ENCODE results near the gene STXBP2. TPM values are rescaled to one million over a fixed set of nuclear protein-coding genes. Genes with fewer than 3 reads are reported as not detected.

The STXBP2 gene
- 215 TPM for total RNA-seq

DNA sequence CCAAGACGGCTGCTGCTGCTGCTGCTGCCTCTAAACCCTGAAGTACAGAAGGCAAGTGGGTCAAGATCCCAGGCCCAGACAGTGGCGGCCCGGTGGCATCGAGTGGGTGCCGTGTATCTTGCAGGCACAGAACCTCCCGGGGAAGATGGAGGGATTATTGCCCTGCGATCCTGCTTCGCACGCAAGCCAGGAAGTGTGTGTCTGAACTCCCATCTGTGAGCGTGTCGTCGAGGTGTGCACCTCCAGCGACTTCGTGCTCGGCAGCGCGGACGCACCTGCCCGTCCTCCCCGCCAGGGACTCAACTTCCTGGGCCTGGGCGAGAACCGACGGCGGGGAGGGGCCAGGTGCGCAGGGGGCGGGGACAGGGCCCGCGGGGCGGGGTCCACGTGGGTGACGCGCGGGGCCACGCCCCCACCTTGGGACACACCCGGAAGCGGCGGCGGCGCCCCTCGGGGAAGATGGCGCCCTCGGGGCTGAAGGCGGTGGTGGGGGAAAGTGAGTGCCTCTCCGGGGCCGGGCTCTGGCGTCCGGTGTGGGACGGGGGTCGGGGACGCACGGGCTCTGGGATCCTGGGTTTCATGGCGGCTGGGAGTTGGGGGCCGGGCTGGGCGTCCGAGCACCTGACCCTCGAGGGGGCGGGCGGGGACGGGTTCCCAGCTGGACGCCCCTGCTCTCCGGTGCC, at the start of gene STXBP2:
Gene STXBP2 (plus strand): TSS at position 420 of the 683 bp plus-strand sequence. CDS start 40 bp downstream, at position 460.
- DNase-seq (ENCODE audit: low spot score), result peak; percentile 87

DNA sequence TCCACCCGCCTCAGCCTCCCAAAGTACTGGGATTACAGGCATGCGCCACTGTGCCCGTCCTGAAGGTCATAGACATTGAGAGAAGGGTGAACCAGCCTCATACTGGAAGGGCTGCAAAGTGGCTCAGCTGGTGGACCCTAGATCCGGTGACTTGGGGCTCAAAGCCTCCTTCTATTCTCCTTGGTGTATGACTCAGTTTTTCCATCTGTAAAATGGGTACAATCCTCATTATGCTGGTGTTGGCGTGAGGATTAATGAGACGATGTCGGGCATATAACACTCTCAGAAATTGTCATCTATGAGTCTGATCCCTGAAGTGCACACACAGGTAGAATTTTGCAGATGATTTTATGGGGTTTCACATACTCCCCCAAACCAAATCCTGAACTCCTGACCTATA, 47.1 kb upstream of the STXBP2 start:
- DNase-seq (ENCODE audit: low spot score), result no peak

DNA sequence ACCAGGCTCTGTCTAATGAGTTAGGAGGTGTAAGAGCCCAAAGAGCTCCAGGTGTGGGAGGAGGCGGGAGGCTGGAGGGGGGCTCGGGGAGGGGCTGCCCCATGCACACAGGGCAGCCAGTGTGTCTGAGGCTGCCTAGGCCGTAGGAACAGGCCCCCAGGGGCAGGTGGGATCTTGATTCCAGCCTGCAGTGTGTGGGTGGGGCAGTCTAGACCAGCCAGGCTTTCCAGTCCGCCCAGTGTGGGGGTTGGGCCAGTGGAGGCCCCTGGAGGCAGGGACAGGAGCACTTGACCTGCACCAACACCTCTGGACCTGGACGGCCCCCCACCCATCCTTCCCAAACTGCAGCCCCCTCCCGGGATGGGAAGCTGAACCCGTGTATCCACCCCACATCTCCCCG, 46.7 kb upstream of the STXBP2 start:
- no peak for DNase-seq (ENCODE audit: low spot score)

DNA sequence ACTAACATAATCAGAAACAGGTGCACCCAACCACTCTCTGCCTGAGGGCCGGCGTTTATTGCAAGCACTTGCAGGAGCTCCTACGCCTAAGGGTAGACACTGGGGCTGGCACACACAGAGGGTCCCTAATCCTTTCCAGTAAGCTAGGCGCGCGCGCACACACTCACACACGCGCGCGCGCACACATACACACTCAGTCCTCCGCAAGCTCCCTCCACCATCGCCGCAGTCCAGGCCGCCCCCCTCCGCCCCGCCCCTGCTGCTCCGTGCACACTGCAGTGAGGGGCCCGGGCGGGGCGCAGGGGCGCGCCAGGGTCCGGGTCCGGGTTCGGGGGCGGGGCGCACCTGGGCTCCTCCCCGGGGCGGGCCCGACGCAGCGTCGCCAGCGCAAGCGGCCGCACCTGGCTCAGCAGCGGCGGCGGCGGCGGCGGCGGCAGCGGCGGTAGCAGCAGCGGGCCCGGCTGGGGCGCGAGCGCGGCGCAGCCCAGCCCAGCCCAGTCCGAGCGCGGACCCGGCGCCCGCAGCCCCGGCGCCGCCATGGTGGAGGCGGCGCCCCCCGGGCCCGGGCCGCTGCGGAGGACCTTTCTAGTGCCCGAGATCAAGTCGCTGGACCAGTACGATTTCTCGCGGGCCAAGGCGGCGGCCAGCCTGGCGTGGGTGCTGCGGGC, 41.3 kb upstream of the STXBP2 start, which contains the start of gene CAMSAP3:
Gene CAMSAP3 (plus strand): TSS at position 398 of the 668 bp plus-strand sequence. CDS start 140 bp downstream, at position 538.
- DNase-seq (ENCODE audit: low spot score), result no peak

DNA sequence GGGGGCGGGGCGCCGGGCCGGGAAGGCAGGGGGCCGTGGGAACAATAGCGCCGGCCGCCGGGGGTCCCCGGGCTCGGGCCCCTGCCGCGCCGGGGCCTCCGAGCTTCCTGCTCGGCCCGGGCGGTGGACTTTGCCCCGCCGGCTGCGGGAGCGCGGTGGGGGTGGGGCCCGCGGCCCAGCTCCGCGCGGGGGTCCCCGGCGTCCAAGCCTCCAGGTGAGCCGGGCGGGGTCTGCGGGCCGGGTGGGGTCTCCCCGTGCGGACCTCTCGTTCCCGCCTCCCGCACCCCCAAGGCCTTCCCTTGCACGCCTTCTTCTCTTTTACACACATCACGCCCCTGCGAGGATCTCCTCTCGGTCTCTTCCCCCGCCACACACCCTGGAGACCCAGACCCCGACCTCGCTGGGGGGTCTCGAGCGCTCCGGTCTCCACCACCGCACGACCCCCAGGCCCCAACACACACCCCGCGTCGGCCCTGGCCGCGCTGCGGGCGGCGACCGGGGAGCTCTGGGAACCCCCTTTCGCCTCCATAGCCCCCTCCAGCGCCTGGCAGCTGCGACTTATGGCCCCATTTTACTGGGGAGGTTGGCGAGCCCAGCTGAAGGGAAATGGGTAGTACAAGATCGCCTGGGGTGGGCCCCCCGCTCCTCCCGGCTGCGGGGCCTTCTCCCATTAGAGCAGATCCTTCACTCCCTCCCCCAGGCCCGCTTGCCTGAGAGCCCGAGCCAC, 40.5 kb upstream of the STXBP2 start:
- DNase-seq (ENCODE audit: low spot score), result no peak

DNA sequence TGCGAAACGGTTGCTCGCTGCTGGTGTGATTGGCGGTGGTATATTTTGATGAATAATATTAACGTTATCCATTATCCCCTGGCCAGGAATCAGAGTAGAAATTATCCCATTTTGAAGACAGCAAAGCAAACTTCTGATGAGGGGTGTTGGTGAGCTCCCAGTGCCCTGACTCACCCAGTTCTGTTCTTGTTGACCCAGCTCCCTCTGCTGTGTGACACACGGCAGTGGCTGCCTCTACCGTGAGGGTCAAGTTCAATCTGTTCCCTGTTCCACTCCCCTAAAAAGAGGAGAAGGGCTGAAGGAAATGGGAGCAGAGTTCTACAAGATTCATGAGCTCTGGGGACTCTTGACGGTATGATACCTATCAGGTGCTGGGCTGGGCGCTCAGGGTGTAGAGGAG, 39.2 kb upstream of the STXBP2 start:
- DNase-seq (ENCODE audit: low spot score), result no peak

DNA sequence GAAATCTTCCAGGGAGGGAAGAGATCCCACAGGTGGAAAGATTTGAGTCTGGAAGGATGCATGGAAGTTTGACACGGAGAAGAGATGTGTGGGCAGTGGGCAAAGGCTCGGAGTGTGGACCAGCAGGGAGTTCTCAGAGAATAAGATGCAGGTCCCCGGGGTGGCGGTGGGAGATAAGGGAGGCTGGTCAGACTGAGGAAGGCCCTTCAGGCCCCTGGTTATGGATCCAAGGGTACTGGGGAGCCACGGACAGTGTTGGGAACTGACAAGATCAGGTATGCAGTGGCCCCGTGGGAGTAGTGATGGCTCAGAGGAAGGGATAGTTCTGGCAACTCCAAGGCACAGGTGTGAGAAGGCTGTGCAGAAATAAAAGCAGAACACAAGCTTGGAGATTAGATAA, 38.7 kb upstream of the STXBP2 start:
- no peak for DNase-seq (ENCODE audit: low spot score)

DNA sequence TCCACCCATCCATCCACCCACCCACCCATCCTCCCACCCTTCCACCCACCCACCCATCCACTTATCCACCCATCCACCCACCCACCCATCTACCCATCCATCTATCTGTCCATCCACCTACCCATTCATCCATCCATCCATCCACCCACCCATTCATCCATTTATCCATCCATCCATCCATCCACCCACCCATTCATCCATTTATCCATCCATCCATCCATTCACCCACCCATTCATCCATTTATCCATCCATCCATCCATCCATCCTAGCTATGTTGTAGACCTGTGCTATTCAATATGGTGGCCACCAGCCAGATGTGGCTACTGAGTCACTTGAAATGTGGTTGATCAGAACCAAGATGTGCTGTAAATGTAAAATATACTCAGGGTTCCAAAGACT, 36.2 kb upstream of the STXBP2 start:
- DNase-seq (ENCODE audit: low spot score), result no peak

DNA sequence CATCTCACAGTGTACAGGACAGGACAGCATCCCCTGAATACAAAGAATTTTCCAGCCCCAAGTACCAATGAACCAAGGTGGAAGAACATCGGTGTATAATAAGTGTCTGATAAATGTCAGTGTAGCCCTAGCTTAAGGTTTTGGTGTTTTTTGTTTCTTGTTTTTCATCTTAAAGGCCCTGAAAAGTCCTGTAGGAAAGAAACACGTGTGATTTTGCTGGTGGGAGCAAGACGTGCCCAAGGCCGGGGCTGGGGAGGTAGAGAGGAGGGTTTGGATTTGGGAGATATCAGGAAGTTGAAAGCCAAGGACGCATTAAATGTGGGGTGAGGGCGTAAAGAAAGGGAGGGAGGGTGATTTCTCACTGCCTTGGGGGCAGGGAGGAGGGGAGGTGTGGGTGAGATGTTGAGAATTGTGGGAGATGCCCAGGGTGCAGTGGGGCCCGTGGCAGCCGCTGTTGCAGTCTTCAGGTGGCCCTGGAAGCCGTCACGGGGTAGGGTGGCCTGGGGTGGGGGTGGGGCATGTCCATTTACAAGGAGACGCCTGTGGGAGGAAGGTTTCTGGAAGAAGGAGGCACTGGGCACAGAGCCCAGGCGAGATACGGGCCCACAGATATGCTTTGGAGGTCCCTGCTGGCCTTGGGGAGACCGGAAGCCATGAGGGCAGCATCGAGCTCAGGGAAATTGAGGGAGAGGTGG, 34.5 kb upstream of the STXBP2 start:
- no peak for DNase-seq (ENCODE audit: low spot score)

DNA sequence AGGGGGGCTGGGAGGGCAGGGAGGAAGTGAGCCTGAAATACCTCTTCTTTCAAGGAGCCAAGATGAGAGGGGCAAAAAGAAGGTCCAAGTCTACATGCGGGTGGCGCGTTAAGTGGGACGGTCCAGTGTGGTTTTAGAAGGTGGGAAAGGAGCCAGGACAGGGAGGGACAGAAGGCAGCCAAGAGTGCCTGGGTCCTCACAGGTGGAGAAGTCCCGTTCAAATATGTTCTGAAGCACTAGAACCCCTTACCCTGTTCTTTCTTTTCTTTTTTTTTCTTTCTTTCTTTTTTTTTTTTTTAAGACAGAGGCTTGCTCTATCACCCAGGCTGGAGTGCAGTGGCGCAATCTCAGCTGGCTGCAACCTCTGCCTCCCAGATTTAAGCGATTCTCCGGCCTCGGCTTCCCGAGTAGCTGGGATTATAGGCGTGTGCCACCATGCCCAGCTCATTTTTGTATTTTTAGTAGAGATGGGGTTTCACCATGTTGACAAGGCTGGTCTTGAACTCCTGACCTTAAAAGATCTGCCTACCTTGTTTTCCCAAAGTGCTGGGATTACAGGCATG, 33.9 kb upstream of the STXBP2 start:
- DNase-seq (ENCODE audit: low spot score), result no peak

DNA sequence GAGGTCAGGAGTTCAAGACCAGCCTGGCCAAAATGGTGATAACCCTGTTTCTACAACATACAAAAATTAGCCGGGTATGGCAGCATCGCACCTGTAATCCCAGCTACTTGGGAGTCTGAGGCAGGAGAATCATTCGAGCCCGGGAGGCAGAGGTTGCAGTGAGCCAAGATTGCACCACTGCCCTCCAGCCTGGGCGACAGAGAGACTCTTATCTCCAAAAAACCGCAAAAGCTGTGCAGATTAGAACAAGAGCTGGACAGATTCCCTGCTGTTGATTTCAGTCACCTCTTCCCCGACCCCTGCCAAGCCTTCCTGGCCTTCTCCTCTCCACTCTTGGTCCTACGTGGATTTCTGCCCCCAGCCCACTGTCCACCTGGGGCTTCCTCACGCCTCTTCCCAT, 33.0 kb upstream of the STXBP2 start:
- DNase-seq (ENCODE audit: low spot score), result no peak

DNA sequence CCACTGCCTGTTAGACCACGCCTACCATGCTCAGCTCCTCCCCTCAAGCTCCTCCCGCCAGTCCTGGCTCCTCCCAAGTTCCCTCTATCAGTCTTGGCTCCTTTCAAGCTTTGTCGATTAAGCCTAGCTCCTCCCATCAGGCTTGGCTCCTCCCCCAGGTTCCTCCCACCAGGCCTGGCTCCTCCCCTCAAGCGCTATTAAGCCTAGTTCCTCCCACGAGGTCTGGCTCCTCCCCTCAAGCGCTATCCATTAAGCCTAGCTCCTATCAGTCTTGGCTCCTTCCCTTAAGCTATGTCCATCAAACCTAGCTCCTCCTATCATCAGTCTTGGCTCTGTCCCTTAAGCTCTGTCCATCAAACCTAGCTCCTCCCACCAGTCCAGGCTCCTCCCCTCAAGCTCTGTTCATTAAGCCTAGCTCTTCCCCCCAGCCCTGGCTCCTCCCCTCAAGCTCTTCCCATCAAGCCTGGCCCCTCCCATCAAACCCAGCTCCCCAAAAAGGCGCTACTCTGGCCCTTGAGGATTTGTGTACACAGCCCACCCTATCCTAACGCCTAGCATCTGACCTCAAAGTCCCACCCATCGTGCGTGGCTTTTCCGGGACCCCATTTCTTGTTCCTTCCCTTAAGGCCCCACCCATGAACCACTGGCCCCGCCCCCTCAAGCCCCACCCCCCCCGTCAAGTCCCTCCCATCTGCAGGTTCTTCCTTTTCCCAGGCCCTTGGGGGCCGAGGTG, 31.3 kb upstream of the STXBP2 start:
- no peak for DNase-seq (ENCODE audit: low spot score)

DNA sequence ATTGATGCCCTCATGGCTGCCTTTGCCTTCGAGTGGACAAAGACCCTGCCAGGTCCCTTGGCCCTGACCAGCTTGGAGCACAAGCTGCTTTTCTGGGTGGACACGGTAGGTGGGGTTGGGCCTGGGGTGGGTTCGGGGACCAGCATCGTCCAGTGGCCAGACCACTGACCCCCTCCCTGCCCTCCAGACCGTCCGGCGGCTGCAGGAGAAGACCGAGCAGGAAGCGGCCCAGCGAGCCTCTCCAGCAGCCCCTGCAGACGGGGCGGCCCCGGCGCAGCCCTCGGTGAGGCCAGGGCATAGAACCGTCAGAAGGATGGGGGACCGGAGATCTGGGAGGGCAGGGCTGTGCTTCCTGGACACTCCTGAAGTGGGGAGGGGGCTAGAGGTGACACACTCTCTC, 30.6 kb upstream of the STXBP2 start:
- no peak for DNase-seq (ENCODE audit: low spot score)

DNA sequence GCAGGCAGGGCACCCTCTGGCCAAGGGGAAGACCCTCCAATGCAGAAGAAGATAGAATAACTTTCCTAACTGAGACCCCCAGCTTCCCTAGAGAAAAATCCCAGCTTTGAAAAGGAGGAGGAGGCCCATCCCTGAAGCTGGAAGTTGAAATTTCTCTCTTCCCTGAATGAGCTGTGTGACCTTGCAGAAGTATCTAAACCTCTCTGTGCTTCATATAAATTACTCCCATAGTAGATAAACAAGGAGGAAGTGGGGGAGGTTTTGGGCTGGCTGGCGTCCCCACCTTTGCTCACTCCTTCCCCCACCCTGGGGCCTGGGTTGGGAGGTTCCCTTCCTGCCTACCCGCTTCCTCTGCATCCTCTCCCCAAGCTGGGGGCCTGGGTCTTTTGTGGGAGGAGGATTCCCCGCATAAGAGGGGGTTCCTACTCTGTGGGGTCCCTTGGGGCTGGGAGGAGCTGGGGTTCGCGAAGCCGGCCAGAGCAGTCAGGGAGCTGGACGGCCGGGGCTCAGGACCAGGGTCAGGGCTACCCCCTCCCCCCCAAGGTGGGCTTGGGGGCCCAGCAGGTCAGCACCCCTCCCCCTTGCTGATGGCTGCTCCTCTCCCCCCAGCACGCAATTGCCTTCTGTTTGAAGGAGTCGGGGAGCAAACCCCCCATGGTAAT, 29.6 kb upstream of the STXBP2 start:
- DNase-seq (ENCODE audit: low spot score), result no peak

DNA sequence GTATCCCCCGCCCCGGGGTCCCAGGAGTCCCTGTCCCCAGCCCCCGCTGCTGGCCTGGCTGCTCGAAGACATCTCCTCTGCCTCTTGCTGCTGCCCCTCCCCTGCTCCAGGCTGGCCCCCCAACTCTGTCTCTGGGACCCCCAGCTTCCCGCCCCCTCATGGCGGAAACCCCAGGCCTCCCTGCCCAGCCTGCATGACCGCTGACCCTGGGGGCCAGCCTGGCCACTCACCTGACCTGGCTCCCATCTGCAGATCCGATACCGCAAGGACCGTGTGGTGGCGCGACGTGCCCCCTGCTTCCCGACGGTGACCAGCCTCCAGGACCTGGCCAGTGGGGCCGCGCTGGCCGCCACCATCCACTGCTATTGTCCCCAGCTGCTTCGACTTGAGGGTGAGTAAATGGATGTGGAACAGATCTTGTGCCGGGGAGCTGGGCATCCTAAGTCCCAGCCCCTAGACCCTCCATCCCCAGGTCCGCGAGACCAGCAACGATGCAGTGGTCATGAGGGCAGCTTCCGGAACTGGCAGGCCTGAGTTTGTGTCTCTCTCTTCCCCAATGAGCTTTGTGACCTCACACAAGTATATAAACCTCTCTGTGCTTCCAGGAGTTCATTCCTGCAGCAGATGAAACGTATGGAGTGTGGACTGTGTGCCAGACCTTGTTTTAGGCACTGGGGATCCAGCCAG, 28.9 kb upstream of the STXBP2 start:
- no peak for DNase-seq (ENCODE audit: low spot score)

DNA sequence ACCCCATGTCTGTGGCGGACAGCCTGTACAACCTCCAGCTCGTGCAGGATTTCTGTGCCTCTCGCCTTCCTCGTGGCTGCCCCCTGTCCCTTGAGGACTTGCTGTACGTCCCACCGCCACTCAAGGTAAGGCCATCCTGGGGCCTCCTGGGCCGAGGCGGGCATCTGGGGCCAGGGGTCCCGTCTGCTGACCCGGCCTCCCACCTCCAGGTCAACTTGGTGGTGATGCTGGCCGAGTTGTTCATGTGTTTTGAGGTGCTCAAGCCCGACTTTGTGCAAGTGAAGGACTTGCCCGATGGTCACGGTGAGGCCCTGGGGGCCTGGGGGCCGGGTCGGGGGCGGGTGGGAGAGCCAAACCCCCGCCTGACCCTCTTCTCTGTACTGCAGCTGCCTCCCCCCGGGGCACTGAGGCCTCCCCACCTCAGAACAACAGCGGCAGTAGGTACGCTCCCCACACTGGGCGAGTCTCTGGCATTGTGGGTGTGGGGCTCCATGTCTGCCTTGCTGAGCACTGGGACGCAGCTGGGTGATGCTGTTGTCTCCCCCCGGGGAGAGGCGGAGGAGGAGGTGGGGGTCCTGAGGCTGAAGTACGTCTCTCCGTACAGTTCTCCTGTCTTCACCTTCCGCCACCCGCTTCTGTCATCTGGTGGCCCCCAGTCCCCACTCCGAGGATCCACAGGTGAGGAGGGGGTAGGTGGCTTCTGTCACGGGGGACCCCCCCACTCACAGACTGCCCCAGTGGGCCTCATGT, 26.2 kb upstream of the STXBP2 start:
- no peak for DNase-seq (ENCODE audit: low spot score)

DNA sequence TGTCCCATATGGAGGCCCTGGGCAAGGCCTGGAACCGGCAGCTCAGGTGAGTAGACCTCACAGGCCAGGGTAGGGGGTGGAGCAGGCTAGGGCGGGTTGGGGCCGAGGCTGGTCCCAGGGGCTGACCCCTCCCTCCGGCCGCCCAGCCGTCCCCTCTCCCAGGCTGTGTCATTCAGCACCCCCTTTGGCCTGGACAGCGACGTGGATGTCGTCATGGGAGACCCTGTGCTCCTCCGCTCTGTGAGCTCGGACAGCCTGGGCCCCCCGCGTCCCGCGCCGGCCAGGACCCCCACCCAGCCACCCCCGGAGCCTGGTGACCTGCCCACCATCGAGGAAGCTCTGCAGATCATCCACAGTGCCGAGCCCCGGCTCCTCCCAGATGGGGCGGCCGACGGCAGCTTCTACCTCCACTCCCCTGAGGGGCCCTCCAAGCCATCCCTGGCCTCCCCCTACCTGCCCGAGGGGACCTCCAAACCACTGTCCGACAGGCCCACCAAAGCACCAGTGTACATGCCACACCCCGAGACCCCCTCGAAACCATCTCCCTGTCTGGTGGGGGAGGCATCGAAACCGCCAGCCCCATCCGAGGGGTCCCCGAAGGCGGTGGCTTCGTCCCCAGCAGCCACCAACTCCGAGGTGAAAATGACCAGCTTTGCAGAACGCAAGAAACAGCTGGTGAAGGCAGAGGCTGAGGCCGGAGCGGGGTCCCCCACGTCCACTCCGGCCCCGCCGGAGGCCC, 25.2 kb upstream of the STXBP2 start:
- no peak for DNase-seq (ENCODE audit: low spot score)

Data from mucosa of gallbladder (tissue), 1 donor.